HepG2 (cell line): ENCODE data around the gene ABCA13. TPM values are rescaled to one million over a fixed set of nuclear protein-coding genes. Genes with fewer than 3 reads are reported as not detected.
"Not testable (repeated sequence)": the region's sequence is repeated elsewhere in the genome, so short reads cannot be mapped to it uniquely, and the experiment has no call there.

Experiments
- ATAC-seq: fragments of 200-7000 bp; cut with Tn5 transposase; 3 replicates; pipeline ENCODE4 v1.9.1; 2020; ENCODE audit warnings: mild to moderate bottlenecking, moderate library complexity
- BruUV-seq: library from RNA; stranded (reverse); fragments of 400-500 nt; replicated peaks from 2 replicates; lab custom pipeline; 2021; lab: Mats Ljungman, UMichigan
- CTCF ChIA-PET: fragments of 300-600 bp; formaldehyde crosslinking; extraction: SDS; loops from one replicate; lab custom pipeline; 2021; ENCODE audit warnings: low total read pairs, inconsistent platforms, low intra/inter-chr PET ratio; lab: Yijun Ruan, JAX
- POLR2A ChIA-PET: fragments of 350-600 bp; sonication (Branson Sonifier 250); formaldehyde crosslinking; loops from one replicate; lab custom pipeline; 2020; ENCODE audit warnings: antibody characterized with exemption, inconsistent platforms; lab: Yijun Ruan, JAX
- DNase-seq: peaks from one replicate; pipeline ENCODE4 v3.0.0-alpha.2; 2015; ENCODE audit warnings: low spot score
- FAIRE-seq: peaks from 3 replicates; lab custom pipeline; 2011; peaks lifted over from hg19 to GRCh38; lab: Jason Lieb, UNC
- H2AFZ ChIP-seq: one replicate; pipeline ENCODE4 v1.6.1; 2011; ENCODE audit warnings: low read length, inconsistent platforms
- H3K27ac ChIP-seq: fragments of 300-600 bp; 3 replicates; pipeline ENCODE4 v1.8.0; 2011; ENCODE audit warnings: mixed run types, mild to moderate bottlenecking, mixed read lengths, low read length, inconsistent platforms; ENCODE audit not compliant: insufficient read depth; ENCODE audit errors: extremely low read length
- H3K27me3 ChIP-seq, 2 experiments: fragments of 200-600 bp in 1 of 2; 2 replicates in 1 of 2; 3 replicates in 1 of 2; pipeline versions ENCODE4 v1.6.0 to v1.8.0; 2011; ENCODE audit warnings: low read length in 2 of 2, mild to moderate bottlenecking in 2 of 2, moderate library complexity in 2 of 2, inconsistent platforms in 1 of 2; ENCODE audit not compliant: insufficient read depth in 2 of 2, control insufficient read depth in 1 of 2
- H3K36me3 ChIP-seq, 2 experiments: fragments of 200-600 bp in 1 of 2; replicated peaks in 1 of 2; 2 replicates in 1 of 2; 3 replicates in 1 of 2; pipeline versions ENCODE4 v1.5.1 to v1.8.0; 2011; ENCODE audit warnings: low read length in 2 of 2, inconsistent platforms in 1 of 2; ENCODE audit not compliant: insufficient read depth in 2 of 2, control insufficient read depth in 1 of 2
- H3K4me1 ChIP-seq: 2 replicates; pipeline ENCODE4 v1.5.1; 2012; ENCODE audit warnings: low read length, inconsistent platforms; ENCODE audit not compliant: insufficient read depth
- H3K4me2 ChIP-seq: 2 replicates; pipeline ENCODE4 v1.6.0; 2011; ENCODE audit warnings: low read depth, low read length, inconsistent platforms
- H3K4me3 ChIP-seq, 3 experiments: fragments of 200-600 bp in 1 of 3; sonication (generic), shearing (Covaris generic) in 1 of 3; replicated peaks in 1 of 3; 2 replicates each; pipeline ENCODE4 v1.5.1; 2011 to 2016; ENCODE audit warnings: low read length in 3 of 3, inconsistent platforms in 2 of 3, low read depth in 2 of 3, mild to moderate bottlenecking in 2 of 3, control low read depth in 1 of 3, mixed read lengths in 1 of 3; ENCODE audit not compliant: insufficient read depth in 1 of 3
- H3K79me2 ChIP-seq: one replicate; pipeline ENCODE4 v1.6.1; 2011; ENCODE audit warnings: low read length, inconsistent platforms; ENCODE audit not compliant: insufficient read depth
- H3K9ac ChIP-seq: 2 replicates; pipeline ENCODE4 v1.6.0; 2011; ENCODE audit warnings: mild to moderate bottlenecking, low read depth, low read length, inconsistent platforms; ENCODE audit not compliant: insufficient read depth
- H3K9me3 ChIP-seq: 2 replicates; pipeline ENCODE4 v1.5.1; 2012; ENCODE audit warnings: mild to moderate bottlenecking, low read length
- H4K20me1 ChIP-seq: 2 replicates; pipeline ENCODE4 v1.6.0; 2011; ENCODE audit warnings: inconsistent platforms, mild to moderate bottlenecking, low read length, moderate library complexity; ENCODE audit not compliant: insufficient read depth
- FLYWCH1 ChIP-seq: sonication (generic); formaldehyde crosslinking; IDR thresholded peaks from 2 replicates; pipeline ENCODE4 v1.8.1; 2023; ENCODE audit warnings: mild to moderate bottlenecking, missing genetic modification reagents
- MZF1 ChIP-seq: sonication (generic); formaldehyde crosslinking; IDR thresholded peaks from 2 replicates; pipeline ENCODE4 v1.8.1; 2023; ENCODE audit warnings: mild to moderate bottlenecking, missing genetic modification reagents, borderline replicate concordance
- REL ChIP-seq: sonication (generic); formaldehyde crosslinking; conservative IDR thresholded peaks from 2 replicates; pipeline ENCODE4 v1.8.0; 2022; ENCODE audit warnings: mild to moderate bottlenecking, missing genetic modification reagents, moderate library complexity
- SKIL ChIP-seq: sonication (generic); formaldehyde crosslinking; IDR thresholded peaks from 2 replicates; pipeline ENCODE4 v1.8.0; 2022; ENCODE audit warnings: missing genetic modification reagents, mild to moderate bottlenecking, moderate library complexity, borderline replicate concordance
- ZBTB21 ChIP-seq: sonication (generic); formaldehyde crosslinking; IDR thresholded peaks from 2 replicates; pipeline ENCODE4 v1.4.0; 2020; ENCODE audit warnings: missing genetic modification reagents
- ZNF276 ChIP-seq: sonication (generic); formaldehyde crosslinking; IDR thresholded peaks from 2 replicates; pipeline ENCODE4 v1.4.0; 2020; ENCODE audit warnings: mild to moderate bottlenecking, low read depth, missing genetic modification reagents
- ZNF550 ChIP-seq: sonication (generic); formaldehyde crosslinking; IDR thresholded peaks from 2 replicates; pipeline ENCODE4 v1.4.0; 2020; ENCODE audit warnings: mild to moderate bottlenecking, missing genetic modification reagents, borderline replicate concordance
- WGBS: methylation state at CpG from one replicate; pipeline ENCODE4 v1.1.6; 2017; ENCODE audit warnings: low lambda C conversion rate; 5-methylcytosine and 5-hydroxymethylcytosine counted together
- in situ Hi-C: cut with HindIII; loops from 2 replicates; pipeline ENCODE4 v1.10.0; 2017; ENCODE audit warnings: low pct_unique_long_range_greater_than_20kb; ENCODE audit not compliant: extremely low pct_ligation_motif_present
- intact Hi-C: fragments of 100-400 bp; cut with micrococcal nuclease; formaldehyde crosslinking; loops from one replicate; pipeline ENCODE4 v1.10.0; 2022; ENCODE audit not compliant: unreplicated experiment
- polyA plus RNA-seq, 8 experiments: library from polyadenylated mRNA; depleted of rRNA in 3 of 8; stranded (reverse) in 7 of 8; unstranded in 1 of 8; fragments of >200 nt; fragmentation: Illumina TruSeq in 4 of 8; extraction: Trizol in 4 of 8; gene quantifications; 2 replicates each; pipeline versions ENCODE4 v1.2.1 to v1.2.3, GENCODE V29; 2011 to 2016; ENCODE audit warnings: low read depth in 4 of 8, missing spikeins in 1 of 8, mixed read lengths in 1 of 8; ENCODE audit not compliant: insufficient read depth in 1 of 8
- total RNA-seq, 5 experiments: library from RNA; depleted of rRNA; stranded (reverse); fragments of >200 nt; fragmentation: Illumina TruSeq; extraction: Trizol; gene quantifications; 2 replicates each; pipeline ENCODE4 v1.2.3, GENCODE V29; 2016; ENCODE audit warnings: low read depth in 1 of 5
- TF ChIP-seq, protein P1 (sequence below): sonication (generic); formaldehyde crosslinking; IDR thresholded peaks from 2 replicates; pipeline ENCODE4 v1.4.0; 2020; ENCODE audit warnings: missing genetic modification reagents

ABCA13 gene
- total and polyA plus RNA-seq, 2 of the 13 experiments (the other 11 are each of a cell fraction or from before 2014, with no cell fraction given) = 0.03 TPM; not detected in 1

DNA sequence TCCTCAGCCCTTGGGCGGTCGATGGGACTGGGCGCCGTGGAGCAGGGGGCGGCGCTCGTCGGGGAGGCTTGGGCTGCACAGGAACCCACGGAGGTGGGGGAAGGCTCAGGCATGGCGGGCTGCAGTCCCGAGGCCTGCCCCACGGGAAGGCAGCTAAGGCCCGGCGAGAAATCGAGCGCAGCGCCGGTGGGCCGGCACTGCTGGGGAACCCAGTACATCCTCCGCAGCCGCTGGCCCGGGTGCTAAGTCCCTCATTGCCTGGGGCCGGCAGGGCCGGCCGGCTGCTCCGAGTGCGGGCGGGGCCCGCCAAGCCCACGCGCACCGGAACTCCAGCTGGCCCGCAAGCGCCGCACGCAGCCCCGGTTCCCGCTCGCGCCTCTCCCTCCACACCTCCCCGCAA lies 31.7 kb downstream of the ABCA13 start:
- intact Hi-C loops = not testable (repeated sequence)

GRCh38 chr7:48207155-48207675 lies 36.0 kb downstream of the ABCA13 start:
- Histone ChIP-seq H3K27me3 (no peaks in the 10 kb centered on the region), H3K4me1 (no peaks in the 10 kb centered on the region), H3K4me2 (no peak overlapping the region), H3K36me3 (no peaks in the 10 kb centered on the region), H3K9me3 (no peaks in the 10 kb centered on the region), H4K20me1 (no peaks in the 10 kb centered on the region), H3K4me3 (no peak overlapping the region), H3K27ac (no peak overlapping the region), H3K79me2 (no peaks in the 10 kb centered on the region), H2AFZ (no peak overlapping the region), H3K9ac (no peak overlapping the region)
- FAIRE-seq (no peak), ATAC-seq (no peak), DNase-seq (no peak)
- in situ Hi-C loops (no loop called here), intact Hi-C loops (no loop called here)
- 54% methylated on average over 1 of the region's 1 CpG for WGBS
- BruUV-seq = no TSS peak
- POLR2A ChIA-PET = no interaction called here
- CTCF ChIA-PET = no interaction called here
- no peak for TF ChIP-seq SKIL
- no peak for TF ChIP-seq MZF1 (CRISPR knock-in tag)
- no peak for TF ChIP-seq ZNF550
- TF ChIP-seq, protein P1, sequence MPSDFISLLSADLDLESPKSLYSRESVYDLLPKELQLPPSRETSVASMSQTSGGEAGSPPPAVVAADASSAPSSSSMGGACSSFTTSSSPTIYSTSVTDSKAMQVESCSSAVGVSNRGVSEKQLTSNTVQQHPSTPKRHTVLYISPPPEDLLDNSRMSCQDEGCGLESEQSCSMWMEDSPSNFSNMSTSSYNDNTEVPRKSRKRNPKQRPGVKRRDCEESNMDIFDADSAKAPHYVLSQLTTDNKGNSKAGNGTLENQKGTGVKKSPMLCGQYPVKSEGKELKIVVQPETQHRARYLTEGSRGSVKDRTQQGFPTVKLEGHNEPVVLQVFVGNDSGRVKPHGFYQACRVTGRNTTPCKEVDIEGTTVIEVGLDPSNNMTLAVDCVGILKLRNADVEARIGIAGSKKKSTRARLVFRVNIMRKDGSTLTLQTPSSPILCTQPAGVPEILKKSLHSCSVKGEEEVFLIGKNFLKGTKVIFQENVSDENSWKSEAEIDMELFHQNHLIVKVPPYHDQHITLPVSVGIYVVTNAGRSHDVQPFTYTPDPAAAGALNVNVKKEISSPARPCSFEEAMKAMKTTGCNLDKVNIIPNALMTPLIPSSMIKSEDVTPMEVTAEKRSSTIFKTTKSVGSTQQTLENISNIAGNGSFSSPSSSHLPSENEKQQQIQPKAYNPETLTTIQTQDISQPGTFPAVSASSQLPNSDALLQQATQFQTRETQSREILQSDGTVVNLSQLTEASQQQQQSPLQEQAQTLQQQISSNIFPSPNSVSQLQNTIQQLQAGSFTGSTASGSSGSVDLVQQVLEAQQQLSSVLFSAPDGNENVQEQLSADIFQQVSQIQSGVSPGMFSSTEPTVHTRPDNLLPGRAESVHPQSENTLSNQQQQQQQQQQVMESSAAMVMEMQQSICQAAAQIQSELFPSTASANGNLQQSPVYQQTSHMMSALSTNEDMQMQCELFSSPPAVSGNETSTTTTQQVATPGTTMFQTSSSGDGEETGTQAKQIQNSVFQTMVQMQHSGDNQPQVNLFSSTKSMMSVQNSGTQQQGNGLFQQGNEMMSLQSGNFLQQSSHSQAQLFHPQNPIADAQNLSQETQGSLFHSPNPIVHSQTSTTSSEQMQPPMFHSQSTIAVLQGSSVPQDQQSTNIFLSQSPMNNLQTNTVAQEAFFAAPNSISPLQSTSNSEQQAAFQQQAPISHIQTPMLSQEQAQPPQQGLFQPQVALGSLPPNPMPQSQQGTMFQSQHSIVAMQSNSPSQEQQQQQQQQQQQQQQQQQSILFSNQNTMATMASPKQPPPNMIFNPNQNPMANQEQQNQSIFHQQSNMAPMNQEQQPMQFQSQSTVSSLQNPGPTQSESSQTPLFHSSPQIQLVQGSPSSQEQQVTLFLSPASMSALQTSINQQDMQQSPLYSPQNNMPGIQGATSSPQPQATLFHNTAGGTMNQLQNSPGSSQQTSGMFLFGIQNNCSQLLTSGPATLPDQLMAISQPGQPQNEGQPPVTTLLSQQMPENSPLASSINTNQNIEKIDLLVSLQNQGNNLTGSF (CRISPR knock-in tag) = no peak
- TF ChIP-seq ZNF276 = no peak
- no peak for TF ChIP-seq FLYWCH1 (CRISPR knock-in tag)
- TF ChIP-seq ZBTB21 (CRISPR knock-in tag) = no peak
- no peak for TF ChIP-seq REL (CRISPR knock-in tag)

More for the DNA sequence above, 31.7 kb downstream of the ABCA13 start:
- H3K9me3 ChIP-seq, FAIRE-seq, H2AFZ ChIP-seq, H3K36me3 ChIP-seq, H3K4me1 ChIP-seq, H4K20me1 ChIP-seq, H3K27me3 ChIP-seq, H3K9ac ChIP-seq, H3K4me2 ChIP-seq, ATAC-seq, DNase-seq, BruUV-seq, H3K27ac ChIP-seq, H3K79me2 ChIP-seq, POLR2A ChIA-PET, in situ Hi-C loops, H3K4me3 ChIP-seq, CTCF ChIA-PET: not testable (repeated sequence)
- 90% methylated on average over 8 of the region's 41 CpGs for WGBS
